ENCODE results near the gene PRRC1.

DNA sequence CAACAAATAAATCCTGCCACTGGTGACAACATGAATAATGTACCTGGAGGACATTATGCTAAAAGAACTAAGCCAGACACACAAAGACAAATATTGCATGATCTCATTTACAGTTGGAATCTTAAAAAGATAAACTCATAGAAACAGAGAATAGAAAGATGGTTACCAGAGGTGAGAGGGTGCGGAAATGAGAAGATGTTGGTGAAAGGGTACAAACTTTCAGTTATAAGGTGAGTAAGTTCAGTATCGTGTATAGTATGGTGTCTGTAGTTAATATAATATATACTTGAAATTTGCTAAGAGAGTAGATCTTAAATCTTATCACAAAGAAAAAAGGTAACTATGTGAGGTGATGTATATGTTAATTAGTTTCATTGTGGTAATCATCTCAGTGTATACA is 63.3 kb downstream of the PRRC1 start:
- TF ChIP-seq, protein P1, sequence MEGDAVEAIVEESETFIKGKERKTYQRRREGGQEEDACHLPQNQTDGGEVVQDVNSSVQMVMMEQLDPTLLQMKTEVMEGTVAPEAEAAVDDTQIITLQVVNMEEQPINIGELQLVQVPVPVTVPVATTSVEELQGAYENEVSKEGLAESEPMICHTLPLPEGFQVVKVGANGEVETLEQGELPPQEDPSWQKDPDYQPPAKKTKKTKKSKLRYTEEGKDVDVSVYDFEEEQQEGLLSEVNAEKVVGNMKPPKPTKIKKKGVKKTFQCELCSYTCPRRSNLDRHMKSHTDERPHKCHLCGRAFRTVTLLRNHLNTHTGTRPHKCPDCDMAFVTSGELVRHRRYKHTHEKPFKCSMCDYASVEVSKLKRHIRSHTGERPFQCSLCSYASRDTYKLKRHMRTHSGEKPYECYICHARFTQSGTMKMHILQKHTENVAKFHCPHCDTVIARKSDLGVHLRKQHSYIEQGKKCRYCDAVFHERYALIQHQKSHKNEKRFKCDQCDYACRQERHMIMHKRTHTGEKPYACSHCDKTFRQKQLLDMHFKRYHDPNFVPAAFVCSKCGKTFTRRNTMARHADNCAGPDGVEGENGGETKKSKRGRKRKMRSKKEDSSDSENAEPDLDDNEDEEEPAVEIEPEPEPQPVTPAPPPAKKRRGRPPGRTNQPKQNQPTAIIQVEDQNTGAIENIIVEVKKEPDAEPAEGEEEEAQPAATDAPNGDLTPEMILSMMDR (IDR thresholded peaks at IDR 0.05; ENCODE audit: low read depth, low read length, missing input control), result no peak
- TF ChIP-seq, protein P2, sequence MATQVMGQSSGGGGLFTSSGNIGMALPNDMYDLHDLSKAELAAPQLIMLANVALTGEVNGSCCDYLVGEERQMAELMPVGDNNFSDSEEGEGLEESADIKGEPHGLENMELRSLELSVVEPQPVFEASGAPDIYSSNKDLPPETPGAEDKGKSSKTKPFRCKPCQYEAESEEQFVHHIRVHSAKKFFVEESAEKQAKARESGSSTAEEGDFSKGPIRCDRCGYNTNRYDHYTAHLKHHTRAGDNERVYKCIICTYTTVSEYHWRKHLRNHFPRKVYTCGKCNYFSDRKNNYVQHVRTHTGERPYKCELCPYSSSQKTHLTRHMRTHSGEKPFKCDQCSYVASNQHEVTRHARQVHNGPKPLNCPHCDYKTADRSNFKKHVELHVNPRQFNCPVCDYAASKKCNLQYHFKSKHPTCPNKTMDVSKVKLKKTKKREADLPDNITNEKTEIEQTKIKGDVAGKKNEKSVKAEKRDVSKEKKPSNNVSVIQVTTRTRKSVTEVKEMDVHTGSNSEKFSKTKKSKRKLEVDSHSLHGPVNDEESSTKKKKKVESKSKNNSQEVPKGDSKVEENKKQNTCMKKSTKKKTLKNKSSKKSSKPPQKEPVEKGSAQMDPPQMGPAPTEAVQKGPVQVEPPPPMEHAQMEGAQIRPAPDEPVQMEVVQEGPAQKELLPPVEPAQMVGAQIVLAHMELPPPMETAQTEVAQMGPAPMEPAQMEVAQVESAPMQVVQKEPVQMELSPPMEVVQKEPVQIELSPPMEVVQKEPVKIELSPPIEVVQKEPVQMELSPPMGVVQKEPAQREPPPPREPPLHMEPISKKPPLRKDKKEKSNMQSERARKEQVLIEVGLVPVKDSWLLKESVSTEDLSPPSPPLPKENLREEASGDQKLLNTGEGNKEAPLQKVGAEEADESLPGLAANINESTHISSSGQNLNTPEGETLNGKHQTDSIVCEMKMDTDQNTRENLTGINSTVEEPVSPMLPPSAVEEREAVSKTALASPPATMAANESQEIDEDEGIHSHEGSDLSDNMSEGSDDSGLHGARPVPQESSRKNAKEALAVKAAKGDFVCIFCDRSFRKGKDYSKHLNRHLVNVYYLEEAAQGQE (IDR thresholded peaks at IDR 0.05), result no peak
- no peak for TF ChIP-seq TAF1 (conservative IDR thresholded peaks at IDR 0.05)
- TF ChIP-seq RAD21 (IDR thresholded peaks at IDR 0.05), result no peak

Data from liver (tissue), 3 donors.